ENCODE results near the gene TUBB6.

Gene TUBB6

DNA sequence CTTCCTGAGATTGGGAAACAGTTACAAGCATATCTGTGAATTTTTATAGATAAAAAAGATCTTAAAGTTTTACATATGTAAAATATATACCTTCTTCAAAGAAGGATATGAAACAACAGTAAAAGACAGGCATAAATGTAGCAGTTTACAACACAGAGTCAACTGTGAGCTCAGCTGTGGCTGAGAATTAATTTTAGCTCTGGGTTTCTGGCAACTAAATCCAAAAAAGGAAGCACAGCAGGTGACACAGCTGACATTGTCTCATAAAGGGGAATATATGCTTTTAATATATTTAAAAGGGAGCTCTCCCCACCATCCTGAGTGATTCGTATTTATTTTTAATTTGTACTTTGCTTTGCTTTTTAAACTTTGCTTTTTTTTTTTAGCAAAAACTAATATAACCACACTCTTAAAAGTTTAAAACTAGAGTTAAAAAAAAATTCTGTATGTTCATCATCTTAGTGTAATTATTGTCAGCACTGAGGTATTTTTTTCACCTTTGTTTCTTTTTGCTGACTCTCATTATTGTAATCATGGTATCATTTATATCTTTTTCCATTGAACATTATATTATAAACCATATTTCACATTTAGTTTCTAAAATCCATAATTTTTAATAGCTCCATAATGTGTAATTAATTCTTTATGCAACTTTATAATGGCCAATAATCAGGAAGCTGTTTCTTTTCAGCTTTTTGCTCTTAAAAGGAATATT, 6.7 kb downstream of the TUBB6 start:
- no peak for DNase-seq (ENCODE audit: low read depth)

DNA sequence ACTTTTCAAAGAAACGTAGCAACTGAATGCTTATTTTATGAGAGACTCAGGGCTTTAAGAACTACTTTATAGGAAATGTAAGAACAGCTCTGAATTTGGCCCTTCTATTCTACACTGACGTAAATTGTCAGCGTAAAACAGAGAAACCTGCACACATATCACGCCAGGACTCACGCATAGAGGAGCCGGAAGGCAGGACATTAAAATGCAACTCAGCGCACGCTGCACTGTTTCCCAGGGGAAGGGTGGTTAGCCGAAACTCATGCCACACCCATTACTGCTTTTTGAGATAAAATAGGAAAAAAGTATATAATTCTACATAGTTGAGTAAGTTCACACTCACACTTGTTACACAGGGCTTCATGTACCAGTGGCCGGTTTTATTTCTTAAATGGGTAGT, 7.4 kb downstream of the TUBB6 start:
- no peak for DNase-seq (ENCODE audit: low read depth)

DNA sequence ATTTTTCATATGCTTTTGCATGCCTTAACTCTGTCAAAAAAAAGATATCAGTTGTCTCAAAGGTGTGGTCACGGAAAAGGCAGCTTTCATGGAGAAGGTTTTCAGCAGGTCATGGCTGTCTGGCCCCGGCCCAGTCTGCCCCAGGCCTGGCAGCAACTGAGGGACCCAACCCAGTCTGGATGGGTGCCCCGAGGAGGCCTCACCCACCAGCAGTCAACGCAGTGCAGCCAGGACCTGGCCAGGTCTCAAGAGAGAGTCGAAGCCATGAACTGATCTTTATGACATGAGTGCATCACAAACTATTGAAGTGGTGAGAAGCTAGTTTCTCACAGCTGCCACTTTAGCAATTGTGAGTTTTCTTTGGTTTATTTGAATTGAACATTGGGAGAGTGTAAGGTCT, 7.9 kb downstream of the TUBB6 start:
- DNase-seq (ENCODE audit: low read depth), result no peak

DNA sequence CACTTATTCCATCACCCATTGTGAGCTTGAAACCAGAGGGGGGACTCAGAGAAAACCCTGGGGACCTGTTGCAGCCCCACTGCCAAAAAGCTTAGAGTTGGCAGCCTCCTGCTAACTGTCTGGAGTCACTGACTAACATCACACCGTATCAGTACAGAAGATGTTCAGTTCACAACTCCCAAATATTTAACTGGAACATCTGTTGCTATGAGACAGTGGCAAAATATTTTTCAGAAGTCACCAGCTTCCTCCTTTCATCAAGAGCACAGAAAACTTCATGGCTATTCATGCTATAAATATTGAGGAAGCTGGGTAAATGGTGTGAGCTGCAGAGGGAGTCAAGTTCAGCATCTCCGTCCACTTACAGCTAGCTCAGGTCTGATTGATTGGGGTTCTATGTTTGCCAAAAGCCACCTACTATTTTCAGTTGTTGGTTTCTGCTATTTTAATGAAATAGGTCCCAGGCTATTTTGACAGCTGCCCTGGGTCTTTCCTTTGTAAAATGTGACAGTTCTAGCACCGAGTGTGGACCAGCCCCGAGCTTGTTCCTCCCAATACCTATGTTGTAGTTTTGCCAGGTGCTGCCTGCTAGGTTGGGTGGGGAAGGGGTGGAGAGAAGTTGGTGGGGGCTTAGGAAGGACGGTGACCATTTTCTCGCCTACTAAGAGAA, 9.8 kb downstream of the TUBB6 start:
- DNase-seq (ENCODE audit: low read depth), result peak; percentile 40

DNA sequence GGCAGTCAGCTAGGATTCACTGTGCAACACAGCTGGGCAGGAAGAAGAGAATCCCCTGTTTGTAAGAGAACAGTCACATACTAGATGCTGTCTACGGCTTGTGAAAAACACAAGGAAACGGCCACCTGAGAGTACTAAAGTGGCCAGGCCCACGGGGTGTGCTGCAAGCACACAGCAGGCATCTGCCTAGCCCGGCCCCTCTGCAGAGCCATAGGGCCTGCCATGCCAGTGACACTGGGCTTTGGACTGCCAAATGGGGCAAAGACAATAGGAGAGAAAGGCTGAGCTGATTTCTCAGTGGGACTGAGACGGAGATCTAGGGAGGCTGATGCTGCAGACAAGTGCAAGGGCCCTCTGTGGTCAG, 10.3 kb downstream of the TUBB6 start:
- no peak for DNase-seq (ENCODE audit: low read depth)

DNA sequence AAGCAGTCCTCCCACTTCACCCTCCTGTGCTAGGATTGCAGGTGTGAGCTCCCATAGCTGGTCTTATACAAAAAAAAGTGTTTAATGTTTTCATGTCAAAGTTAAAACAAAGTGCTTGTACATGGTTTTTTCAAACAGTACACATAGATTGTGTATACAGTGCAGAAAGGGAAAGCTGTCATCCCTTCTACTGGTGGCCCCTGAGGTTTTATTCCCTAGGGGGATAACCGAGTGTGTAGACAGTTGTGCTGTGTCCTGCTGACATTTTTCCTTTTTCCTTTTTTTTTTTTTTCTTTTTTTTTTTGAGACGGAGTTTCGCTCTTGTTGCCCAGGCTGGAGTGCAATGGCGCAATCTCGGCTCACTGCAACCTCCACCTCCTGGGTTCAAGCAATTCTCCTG, 10.8 kb downstream of the TUBB6 start:
- no peak for DNase-seq (ENCODE audit: low read depth)

DNA sequence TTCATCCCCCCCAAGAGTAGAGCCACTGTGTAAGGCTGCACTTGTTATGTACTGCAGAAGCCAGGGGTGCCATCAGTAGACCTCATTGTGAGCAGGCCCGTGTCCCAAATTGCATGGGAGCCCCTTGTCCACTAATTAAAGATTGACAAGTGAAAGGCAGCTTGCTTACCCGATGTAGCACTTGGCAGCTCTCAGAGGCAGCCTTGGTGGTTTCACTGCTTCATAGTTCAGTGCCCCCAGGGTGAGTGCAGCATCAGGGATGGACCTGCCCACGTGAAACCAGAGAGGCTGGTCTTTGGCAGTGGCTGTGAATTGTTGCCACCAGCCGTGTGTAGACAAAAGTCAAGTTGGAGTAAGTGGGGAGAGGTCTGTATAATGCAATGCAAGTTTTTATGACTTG, 13.3 kb downstream of the TUBB6 start:
- DNase-seq (ENCODE audit: low read depth), result no peak

DNA sequence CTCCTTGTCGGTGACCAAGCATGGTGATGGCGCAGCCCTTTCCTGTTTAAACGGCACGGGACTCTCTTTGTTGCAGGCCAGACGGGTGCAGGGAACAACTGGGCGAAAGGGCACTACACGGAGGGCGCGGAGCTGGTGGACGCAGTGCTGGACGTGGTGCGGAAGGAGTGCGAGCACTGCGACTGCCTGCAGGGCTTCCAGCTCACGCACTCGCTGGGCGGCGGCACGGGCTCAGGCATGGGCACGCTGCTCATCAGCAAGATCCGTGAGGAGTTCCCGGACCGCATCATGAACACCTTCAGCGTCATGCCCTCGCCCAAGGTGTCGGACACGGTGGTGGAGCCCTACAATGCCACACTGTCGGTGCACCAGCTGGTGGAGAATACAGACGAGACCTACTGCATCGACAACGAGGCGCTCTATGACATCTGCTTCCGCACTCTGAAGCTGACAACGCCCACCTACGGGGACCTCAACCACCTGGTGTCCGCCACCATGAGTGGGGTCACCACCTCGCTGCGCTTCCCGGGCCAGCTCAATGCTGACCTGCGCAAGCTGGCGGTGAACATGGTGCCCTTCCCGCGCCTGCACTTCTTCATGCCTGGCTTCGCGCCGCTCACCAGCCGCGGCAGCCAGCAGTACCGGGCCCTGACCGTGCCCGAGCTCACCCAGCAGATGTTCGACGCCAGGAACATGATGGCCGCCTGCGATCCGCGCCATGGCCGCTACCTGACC, 17.1 kb downstream of the TUBB6 start:
- no peak for DNase-seq (ENCODE audit: low read depth)

DNA sequence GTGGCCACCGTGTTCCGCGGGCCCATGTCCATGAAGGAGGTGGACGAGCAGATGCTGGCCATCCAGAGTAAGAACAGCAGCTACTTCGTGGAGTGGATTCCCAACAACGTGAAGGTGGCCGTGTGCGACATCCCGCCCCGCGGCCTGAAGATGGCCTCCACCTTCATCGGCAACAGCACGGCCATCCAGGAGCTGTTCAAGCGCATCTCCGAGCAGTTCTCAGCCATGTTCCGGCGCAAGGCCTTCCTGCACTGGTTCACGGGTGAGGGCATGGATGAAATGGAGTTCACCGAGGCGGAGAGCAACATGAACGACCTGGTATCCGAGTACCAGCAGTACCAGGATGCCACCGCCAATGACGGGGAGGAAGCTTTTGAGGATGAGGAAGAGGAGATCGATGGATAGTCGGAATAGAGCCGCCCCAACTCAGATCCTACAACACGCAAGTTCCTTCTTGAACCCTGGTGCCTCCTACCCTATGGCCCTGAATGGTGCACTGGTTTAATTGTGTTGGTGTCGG, 17.7 kb downstream of the TUBB6 start:
- DNase-seq (ENCODE audit: low read depth), result no peak

DNA sequence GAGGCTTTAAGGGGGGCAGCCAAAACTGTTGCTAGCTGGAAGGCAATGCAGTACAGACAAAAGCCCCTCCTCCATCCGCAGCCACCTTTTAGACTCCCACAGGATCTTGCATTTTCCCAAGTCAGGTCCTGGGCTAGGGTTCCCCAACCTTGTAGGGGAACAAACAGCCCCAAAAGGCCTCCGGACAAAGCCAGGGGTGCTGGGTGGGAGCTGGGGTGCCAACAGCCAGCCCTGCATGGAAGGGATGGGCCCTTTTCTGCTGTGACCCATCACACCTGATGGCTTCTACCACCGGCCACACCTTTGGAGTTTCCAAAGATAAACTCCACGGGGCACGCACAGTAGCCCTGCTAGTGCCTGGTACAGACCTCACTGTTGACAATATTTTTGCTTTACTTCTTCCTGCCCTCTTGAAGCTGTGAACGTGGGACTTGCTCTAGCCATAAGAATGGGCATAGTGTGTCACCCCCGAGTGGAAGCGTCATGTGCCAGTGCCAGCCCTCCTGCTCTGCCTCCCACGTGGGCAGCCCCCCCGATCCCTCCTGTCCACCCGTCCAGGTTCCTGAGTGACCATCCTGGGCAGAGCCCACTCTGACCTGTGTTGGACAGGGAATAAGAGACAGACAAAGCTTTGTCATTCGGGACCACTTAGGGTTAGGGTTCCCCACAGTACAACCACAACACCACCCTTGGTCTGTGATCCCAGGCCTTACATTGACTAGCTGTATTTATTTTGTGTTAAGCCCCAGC, 18.8 kb downstream of the TUBB6 start:
- DNase-seq (ENCODE audit: low read depth), result peak; percentile 36

DNA sequence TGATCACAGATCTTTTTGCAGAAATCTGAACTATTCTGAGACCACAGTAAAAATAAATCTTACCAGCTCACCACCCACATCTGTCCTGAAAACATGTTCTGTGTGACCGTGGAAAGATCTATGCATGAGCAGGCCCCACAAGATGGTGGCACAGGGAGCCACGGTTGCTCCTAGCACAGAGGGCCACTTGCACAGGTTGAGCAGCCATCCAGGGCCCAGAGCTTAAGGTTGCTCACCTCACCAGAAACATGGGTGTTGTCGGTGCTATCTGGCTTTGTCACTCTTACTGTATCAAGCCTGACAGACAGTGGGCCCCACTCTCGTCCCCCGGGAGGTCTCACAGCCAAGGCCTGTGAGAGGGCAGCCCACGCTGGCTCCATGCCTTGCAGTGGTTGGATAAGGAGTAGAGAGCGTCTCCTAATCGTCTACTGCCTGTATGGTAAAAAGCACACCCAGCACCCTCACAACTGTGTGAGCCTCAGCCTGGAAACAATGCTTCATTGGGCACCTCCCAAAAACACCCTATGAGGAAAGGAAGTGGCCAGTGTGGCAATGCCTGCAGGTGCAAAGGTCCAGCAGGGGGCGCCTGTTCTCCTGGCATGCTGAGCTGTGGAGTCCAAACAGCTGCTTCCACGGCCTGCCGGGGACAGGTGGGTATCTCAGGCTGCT, 19.6 kb downstream of the TUBB6 start:
- DNase-seq (ENCODE audit: low read depth), result peak; percentile 91

DNA sequence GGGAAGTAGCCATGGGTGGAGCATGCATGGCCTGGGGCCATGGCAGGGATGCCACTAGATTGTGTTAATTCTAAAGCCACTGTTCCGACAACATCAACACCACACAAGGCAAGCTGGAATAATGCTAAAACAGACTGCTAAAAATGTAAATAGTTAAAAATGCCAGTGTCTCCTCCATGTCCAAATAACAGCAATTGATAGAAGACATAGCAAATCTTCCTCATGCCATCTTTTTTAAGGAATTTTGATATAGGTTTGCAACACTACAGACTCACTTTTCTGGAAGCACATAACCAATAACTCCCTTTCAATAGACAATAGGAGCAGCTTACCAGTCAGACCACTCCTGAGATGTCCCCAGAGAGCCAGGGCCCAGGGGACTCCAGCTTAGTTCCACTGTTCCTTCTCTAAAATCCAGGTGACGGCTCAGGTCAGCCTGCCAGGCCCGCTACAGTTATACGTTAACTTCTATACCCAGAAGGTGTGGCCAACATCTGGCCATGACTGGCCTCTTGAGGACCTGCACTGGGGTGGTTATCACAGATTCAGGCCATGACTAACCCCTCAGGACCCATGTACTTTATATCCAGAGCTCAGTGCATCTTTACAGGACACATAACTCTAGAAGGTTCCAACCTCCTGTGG, 20.3 kb downstream of the TUBB6 start:
- peak; percentile 25 for DNase-seq (ENCODE audit: low read depth)

DNA sequence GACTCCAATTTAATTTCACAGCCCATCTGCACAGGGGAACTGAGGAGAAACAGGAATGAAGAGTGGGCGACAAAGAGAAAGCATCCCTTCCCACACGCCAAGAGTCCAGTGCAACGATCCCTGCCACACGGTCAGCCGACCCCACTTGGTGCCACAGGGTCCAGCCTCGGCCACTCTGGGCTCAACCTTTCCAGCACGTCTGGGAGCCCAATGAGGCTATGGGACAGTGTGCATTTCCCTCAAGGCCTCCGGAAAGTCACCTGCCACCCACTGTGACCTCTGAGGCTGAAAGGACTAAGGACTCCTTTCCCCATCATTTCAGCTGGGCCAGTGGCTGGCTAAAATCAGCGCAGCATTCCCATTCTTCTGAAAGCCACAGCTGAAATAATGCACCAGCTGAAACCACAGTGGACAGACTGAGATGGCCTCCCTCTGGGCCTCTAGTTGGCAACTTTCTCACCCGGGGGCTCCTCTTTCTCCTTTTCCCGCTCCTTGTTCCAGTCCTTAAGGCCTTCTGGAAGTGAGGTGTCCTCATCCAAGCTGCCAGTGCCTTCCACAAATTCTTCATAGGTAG, 21.2 kb downstream of the TUBB6 start:
- no peak for DNase-seq (ENCODE audit: low read depth)

DNA sequence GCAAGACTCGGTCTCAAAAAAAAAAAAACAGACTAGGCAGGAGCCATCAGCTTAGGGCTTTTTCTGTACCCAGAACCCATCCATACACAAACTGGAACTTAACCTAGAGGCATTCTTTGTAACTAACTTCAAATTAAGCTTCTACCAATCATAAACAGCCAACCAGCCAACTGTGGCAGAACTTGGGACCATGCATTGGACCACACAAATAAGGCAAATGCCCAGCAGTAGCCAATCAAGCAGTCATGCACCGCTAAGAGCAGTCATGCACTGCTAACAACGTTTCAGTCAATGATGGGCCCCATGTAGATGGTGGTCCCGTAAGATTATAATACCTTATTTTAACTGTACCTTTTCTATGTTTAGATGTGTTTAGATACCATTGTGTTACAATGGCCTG, 22.7 kb downstream of the TUBB6 start:
- DNase-seq (ENCODE audit: low read depth), result no peak

DNA sequence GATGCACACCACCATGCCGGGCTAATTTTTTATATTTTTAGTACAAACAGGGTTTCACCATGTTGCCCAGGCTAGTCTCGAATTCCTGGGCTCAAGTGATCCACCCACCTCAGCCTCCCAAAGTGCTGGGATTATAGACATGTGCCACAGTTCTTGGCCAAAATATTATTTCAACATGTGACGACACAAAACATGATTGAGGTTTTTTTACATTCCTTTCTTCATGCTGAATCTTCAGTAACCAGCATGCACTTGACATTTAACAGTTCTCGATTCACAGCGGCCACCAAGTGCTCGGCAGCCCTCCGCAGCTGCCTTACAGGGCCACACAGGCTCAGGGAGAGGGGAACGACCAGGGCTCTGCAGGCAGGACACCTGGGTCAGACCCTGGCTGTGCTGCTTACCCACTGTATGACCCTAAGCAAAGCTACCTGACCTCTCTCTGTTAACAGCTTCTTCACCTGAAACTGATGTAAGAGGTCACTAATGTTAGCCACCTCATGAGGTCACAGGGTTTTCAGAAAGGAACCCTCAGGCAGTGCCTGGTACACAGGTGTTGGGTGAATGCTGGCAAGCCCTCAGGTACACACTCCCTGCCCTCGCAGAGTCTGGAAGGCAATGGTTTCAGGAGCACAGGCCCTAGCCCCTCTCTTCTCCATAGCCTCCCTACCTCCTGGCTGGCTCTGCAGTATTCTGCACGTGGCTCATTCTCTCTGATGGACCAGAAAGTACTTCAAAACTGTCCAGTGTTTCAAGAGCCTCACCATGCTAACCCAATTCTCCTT, 25.7 kb downstream of the TUBB6 start:
- DNase-seq (ENCODE audit: low read depth), result no peak

DNA sequence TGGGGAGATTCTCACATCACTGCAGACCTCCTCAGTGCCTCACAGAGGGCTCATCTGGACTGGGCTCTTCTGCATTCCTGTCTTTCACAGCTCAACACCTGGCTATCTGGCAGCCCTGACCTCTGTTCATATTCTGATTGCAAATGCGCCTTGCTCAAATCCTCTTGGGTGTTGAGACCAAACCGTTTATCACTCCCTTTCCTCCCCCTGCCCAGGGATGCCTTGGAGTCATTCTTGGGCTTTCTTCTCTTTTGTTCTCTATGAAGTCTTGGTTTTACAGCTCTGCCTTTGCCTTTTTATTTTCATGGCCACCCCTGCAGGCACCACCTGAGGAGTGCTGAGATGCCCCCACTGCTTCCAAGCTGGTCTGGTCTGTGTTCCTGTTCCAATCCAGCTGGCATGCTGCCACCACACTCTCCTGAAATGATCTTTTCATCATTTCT, 26.3 kb downstream of the TUBB6 start:
- no peak for DNase-seq (ENCODE audit: low read depth)

DNA sequence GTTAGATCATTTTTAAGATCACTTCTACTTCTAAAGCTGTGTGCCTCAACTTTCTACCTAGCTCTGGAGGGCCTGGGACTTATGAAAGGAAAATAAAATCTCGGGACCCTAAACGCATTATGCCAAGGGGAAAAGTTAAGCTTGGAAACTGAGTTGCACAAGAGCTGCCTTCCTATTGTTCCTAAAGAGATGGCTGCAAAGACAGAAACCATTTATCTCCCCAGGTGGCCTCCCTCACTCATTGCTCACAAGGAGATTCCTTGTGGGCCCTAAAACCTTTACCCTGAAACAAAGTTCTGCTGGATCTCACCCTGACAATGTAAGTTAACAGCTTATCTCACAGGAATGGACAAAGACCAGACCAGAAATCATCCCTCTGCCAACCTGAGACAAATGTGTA, 26.8 kb downstream of the TUBB6 start:
- DNase-seq (ENCODE audit: low read depth), result no peak

DNA sequence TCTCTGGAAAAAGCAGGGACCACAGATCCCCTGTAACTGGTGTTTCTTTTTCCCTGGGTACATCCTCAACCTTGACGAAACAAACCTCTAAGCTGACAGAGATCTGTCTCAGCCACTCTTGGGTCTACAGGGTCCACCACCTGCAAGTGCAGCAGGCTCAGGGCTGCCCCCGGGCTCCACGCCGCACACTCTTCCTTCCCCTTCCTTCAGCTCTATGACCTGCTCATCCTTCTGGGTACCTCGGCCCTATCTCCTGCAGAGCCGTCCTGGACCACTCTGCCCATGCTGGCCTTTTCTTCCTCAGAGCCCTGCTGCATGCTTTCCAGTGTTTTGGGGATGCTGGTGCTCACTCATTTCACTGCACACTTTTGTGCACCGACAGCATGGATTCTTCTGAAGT, 27.5 kb downstream of the TUBB6 start:
- no peak for DNase-seq (ENCODE audit: low read depth)

DNA sequence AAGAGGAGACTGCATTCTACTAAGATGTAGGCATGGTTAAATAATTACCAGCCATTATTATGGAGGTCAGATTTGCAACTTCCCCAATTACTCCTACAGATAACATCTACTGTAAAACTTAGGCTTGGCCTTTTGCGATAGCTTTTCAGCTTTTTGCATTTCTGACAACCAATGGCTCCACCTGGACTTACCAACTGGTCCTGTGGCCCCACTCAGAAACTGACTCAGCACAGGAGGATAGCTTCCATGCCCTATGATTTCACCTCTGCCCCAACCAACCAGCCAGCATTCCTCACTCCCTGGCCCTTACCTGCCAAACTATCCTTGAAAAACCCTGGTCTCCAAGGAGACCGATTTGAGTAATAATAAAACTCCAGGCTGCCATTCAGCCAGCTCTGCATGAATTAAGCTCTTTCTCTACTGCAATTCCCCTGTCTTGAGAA, 28.2 kb downstream of the TUBB6 start:
- no peak for DNase-seq (ENCODE audit: low read depth)

DNA sequence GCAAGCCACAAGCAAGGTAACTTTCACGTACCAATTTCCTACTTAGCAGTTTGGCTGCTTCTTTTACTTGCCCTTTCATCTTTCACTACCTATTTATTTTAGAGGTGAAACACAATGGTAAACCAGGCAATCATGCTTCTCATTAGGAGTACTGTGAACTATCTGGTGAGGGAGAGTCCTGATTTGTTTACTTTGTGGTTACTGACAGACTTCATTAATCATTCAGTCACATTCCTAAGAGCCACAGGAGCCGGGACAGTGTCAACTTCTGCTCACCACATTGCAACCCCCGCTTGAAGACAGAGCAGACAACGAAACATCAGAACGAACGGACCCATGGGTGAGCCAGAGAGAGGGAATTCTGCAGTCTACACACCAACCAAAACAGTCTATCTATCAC, 28.8 kb downstream of the TUBB6 start:
- peak; percentile 79 for DNase-seq (ENCODE audit: low read depth)
